Activated CD4-positive, alpha-beta T cell treated with anti-CD3 and anti-CD28 coated beads, Interleukin-2, amount 50 U/mL, for 1 hour (primary cell): ENCODE measurements around the gene EFTUD2.
A peak's percentile ranks its signal among the peaks of the same experiment; 100 is the strongest.

ENCODE experiments used
- DNase-seq: peaks from one replicate; pipeline ENCODE4 v3.0.0-alpha.2; 2020

Gene EFTUD2

DNA sequence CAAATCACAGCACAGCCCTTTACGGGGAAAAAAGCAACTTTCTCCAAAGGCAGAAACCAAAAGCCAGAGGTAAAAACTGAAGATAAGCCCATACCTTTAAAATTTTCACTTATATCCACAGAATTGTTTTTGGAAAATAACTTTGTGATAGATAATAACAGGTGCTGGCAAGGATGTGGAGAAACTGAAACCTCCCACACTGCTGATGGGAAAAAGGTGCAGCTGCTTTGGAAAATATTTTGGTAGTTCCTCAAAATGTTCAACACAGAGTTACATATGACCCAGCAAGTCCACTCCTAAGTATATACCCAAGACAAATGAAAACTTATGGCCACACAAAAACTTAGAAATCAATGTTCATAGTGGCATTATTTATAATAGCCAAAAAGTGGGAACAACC lies 12.2 kb downstream of the EFTUD2 start:
- no peak for DNase-seq

DNA sequence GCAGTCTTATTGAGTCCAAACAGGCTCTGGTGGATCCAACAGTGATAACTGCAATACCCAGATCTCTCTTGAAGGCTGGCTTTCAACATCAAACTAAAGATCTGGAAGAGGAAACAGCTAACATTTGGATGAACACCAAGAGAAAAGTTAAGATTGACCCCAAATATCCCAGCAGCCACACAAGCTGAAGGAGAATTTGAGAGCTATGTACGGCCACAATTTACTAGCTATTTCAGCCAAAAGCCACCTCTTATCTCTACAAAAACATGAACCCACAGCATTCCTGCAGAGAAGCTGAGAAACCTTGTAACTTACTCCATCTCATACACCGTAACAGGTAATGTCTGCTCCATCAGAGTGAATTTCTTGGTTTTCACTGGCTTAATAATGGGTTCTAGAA lies 14.3 kb downstream of the EFTUD2 start:
- DNase-seq = no peak

- DNase-seq = no peak
These were observed 18.1 kb downstream of the EFTUD2 start for GRCh38 chr17:44881145-44881544.

- no peak for DNase-seq
These were observed 19.2 kb downstream of the EFTUD2 start for GRCh38 chr17:44880062-44880461.

GRCh38 chr17:44879376-44879775 lies 19.9 kb downstream of the EFTUD2 start:
- DNase-seq = no peak

DNA sequence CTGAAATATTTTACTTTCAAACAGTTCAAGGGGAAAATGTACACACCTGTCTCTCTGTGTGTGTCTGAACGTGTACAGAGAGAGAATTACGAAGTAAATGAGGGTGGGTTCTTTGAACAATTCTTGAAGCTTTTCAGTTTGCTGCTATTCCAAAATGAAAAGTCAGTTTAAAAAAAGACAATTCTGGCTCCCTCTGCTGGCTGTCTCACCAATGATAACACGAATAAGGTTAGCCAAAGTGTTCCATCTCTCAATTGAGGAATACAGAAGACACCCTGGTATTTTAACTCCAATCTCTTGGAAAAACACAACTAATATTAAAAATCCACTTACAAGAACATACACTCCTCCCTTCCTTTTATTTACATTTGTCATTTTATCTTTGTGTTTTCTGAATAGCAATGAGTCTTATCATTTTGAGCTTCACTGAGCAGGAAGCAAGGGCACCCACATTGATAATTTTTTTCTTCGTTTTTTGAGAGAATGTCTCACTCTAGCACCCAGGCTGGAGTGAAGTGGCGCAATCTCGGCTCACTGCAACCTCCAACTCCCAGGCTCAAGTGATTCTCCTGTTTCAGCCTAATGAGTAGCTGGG lies 20.5 kb downstream of the EFTUD2 start:
- peak; percentile 22 for DNase-seq

DNA sequence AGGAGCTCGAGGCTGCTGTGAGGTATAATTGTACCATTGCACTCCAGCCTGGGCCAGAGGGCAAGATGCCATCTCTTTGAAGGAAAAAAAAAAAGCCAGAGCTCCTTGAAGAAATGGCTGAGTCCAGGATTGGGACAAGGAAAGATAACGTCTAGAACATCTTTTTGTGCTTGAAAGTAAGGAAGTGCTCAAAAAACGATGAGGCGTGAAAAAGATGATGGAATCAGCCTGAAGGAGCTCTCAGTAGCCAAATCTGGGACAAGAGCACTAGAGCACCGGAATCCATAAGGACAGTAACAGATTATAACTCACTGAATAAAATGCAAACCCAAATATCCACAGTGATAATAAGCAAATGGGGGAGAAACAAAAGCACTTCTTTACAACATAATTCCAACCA lies 22.1 kb downstream of the EFTUD2 start:
- no peak for DNase-seq

DNA sequence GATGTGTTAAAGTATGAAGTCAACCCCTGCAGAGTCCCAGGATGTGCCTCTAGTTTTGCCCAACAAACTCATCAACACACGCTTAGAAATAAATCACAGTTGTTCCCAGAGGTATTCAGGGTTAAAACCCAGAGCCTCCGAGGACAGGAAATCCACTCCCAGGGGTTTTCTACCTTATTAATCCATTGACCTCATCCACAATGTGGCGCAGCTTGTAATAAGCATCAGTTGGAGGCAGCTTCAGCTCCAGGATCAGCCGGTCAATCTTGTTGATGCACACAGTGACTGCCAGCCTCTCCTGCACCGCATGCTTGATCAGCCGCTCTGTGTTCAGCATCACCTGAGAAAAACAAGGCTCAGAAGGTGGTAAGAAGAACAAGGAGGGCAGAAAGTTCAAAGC lies 23.5 kb downstream of the EFTUD2 start:
- no peak for DNase-seq

- DNase-seq = no peak
These were observed 27.0 kb downstream of the EFTUD2 start for GRCh38 chr17:44872131-44872768.

DNA sequence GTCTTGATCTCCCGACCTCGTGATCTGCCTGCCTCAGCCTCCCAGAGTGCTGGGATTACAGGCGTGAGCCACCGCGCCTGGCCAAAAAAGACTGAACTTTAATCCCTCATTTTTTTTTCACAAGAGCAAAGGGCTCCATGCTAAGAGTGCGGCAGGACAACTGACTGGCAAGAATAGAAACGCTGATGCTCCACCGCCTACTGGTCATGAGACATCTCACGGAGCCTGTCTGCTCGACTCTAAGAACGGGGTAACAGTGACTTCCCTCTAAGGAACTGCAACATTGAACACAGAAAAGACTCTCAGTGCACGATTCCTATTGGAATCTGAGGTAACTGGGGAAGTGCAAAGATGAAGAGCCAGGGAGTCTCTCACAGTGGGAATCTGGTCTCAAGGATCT lies 27.7 kb downstream of the EFTUD2 start:
- no peak for DNase-seq

DNA sequence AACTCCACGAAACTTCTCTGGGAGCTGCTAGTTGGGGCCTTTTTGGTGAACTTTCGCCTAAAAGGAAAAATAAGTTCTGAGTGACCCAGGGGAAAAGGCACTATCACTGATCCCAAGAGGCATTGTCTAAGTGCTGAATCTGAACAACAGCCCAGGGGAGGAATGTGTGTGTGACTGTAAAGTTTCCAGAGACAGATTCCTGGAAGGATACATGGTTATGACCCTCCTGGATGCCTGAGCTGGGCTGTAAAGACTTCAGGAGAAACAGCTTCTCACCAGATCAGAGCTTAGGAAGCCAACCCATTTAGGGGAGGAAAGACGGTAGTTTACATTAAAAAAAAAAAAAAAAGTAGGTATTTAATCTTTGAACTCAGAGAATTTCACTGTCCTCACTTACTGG lies 31.4 kb downstream of the EFTUD2 start:
- DNase-seq = no peak

- no peak for DNase-seq
These were observed 33.3 kb downstream of the EFTUD2 start for GRCh38 chr17:44865931-44866330.

DNA sequence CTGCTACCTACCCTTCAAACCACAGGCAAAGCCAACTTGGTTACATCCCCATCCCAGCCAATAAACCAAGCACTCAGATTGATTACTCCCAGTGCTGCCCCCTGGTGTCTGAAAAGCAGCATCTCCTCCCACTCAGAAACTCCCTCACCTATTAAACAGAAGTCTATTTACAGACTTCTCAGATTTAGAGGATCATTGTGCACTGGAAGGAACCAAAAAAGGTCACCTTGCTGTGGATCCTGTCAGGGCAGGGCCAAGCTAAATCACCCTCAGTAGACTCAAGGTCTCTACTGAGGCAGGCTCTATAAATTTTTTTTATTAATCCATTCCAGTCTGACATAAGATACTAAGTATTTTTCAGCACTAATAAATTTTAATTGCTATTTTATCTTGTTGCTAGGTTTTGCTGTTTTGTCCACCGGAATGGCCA lies 34.0 kb downstream of the EFTUD2 start:
- peak; percentile 69 for DNase-seq

GRCh38 chr17:44864831-44865230 lies 34.4 kb downstream of the EFTUD2 start:
- no peak for DNase-seq

- DNase-seq = no peak
These were observed 36.0 kb downstream of the EFTUD2 start for GRCh38 chr17:44863061-44863918.

DNA sequence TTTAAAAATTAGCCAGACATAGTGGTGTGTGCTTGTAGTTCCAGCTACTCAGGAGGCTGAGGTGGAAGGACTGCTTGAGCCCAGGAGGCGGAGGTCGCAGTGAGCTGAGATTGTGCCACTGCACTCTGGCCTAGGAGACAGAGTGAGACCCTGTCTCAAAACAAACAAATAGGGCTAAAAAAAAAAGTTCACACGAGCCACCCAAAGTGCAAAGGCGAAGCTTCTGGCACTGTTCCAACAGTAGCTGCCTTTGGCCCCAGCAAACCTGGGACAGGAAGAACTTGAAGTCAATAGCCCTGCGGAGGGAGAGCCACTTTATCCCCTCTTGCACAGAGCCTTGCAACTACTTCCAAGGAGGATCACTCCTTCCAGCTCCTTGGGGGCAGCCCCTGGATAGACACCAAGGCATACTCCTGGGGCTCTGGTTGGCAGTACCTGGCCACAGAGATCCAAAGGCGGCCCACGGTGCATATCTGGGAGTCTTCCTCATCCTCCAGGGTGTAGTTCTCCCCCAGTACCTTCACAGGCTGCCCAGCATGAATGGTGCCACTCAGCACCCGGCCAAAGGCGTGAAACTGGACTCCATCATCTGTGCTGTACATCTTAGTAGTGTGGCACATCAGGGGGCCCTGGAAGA lies 36.8 kb downstream of the EFTUD2 start:
- no peak for DNase-seq

- no peak for DNase-seq
These were observed 39.5 kb downstream of the EFTUD2 start for GRCh38 chr17:44859701-44860100.

DNA sequence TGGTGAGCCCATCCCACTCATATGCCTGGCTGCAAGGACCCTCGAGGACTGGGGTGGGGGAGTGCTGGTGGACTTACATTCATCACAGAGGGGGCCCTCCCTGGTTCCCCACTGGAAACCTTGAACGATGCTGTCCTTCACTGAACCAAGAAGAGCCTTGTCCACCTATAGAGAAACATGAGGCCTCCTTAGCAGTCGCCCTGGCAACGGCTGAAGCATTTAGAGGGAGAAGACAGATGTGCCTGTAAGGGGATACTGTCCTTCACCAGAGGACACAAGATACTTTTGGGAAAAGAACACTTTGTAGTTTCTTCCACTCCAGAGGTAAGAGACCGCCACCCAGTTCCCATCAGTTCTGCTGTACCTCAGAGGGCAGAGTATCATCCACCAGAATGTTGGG lies 45.1 kb downstream of the EFTUD2 start:
- DNase-seq = no peak

GRCh38 chr17:44850612-44851011 lies 48.6 kb downstream of the EFTUD2 start:
- no peak for DNase-seq

DNA sequence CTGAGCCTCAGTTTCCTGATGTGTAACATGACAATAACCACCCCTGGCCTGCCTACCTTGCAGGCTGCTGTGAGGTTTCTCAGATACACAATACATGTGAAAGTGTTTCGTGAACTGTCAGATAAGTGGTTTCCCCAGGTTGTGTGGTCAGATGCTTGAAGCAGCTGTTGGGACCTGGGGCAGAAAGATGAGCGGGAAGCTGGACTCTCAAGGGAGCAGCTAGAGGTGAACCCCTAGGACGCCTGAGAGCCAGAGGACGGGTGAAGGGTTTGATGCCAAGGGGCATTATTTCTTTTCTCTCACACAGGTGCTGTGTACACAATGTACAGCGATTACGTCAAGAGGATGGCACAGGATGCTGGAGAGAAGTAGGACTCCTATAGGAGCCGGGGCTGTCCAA lies 49.2 kb downstream of the EFTUD2 start:
- no peak for DNase-seq

GRCh38 chr17:44848961-44849489 lies 50.2 kb downstream of the EFTUD2 start:
- no peak for DNase-seq

GRCh38 chr17:44848257-44848795 lies 50.9 kb downstream of the EFTUD2 start:
- no peak for DNase-seq

DNA sequence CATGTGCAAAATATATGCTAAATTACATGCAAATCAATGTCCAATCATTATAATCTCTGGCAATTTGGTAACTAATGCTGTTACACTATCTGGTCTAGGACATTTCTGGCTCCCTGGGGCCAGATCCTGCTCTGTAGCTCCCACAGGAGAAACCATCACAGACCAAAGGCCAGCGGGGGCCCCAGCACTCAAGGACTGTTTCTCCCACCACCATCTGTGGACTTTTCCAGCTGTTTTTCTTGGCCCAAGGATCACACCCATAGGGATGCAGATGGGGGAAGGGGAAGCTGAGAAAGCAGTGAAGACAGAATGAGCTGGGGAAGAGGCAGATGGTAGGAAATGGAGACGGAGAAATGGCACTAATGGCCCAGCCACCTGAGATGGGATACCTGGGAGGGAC lies 51.7 kb downstream of the EFTUD2 start, which contains the start of gene HIGD1B:
Gene HIGD1B, plus strand, starts transcription at position 298 of the 400 bp plus-strand sequence. CDS start 270 bp downstream, outside the sequence.
- DNase-seq = no peak
